ENCODE data around the gene SASH1. TPM values are rescaled to one million over a fixed set of nuclear protein-coding genes. Genes with fewer than 3 reads are reported as not detected.

SASH1 gene
- total and polyA plus RNA-seq, 8 donors, result 5.8 to 82.6 (median 16.3) TPM

GRCh38 chr6:148306286-148306685 is 36.4 kb upstream of the SASH1 start:
- WGBS, 5 donors, result 90 to 100% (median 98%) methylated on average over 2 of the region's 2 CpGs
- Histone ChIP-seq H3K4me1 (no peaks in the 10 kb centered on the region), H3K9me3 (no peaks in the 10 kb centered on the region), H3K4me3 (no peak overlapping the region), H3K27me3 (no peaks in the 10 kb centered on the region), H3K36me3 (no peaks in the 10 kb centered on the region), H3K27ac (no peak overlapping the region)
- no peak for DNase-seq
- TF ChIP-seq POLR2AphosphoS5 (IDR thresholded peaks at IDR 0.05) (no peak), EP300 (IDR thresholded peaks at IDR 0.05) (no peak), POLR2A (IDR thresholded peaks at IDR 0.05) (no peak), CTCF (IDR thresholded peaks at IDR 0.05) (no peak)
- intact Hi-C loops (cut with DNase I; ENCODE audit: low total_unique reads), result no loop called here

DNA sequence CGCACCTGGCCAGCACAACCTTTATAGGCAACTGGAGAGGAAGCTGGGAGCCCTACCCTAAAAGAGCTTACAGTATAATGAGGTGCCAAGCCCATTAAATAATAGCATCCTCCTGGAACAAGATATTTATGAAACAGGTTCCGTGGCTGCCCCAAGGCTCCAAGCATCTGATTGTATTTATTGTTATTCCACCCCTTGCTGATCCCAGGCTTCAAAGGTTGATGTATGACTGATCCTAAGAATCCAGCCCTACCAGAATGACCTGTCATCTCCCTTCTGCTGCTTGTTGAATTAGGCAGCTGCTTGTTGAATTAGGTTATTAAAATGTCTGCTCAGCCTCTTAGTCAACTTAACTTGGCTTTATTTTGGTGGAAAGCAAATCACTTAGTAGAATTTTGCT is 35.2 kb upstream of the SASH1 start:
- H3K9me3 ChIP-seq, result no peaks in the 10 kb centered on the region
- H3K27ac ChIP-seq, result no peak overlapping the region
- DNase-seq, result peak in 1 of 2 donors; percentile 41
- peaks cover 0 to 6% (median 0%) of the 10 kb centered on the region in 4 donors for H3K4me1 ChIP-seq
- intact Hi-C loops (cut with DNase I; ENCODE audit: low total_unique reads), result no loop called here
- no peak for TF ChIP-seq POLR2A (IDR thresholded peaks at IDR 0.05)
- TF ChIP-seq CTCF (IDR thresholded peaks at IDR 0.05), result no peak
- no peak for TF ChIP-seq EP300 (IDR thresholded peaks at IDR 0.05)
- no peak for TF ChIP-seq POLR2AphosphoS5 (IDR thresholded peaks at IDR 0.05)
- no peak overlapping the region for H3K4me3 ChIP-seq
- 74 to 100% (median 94%) methylated on average over 2 of the region's 2 CpGs for WGBS, 5 donors
- H3K36me3 ChIP-seq, result no peaks in the 10 kb centered on the region
- H3K27me3 ChIP-seq, result no peaks in the 10 kb centered on the region

DNA sequence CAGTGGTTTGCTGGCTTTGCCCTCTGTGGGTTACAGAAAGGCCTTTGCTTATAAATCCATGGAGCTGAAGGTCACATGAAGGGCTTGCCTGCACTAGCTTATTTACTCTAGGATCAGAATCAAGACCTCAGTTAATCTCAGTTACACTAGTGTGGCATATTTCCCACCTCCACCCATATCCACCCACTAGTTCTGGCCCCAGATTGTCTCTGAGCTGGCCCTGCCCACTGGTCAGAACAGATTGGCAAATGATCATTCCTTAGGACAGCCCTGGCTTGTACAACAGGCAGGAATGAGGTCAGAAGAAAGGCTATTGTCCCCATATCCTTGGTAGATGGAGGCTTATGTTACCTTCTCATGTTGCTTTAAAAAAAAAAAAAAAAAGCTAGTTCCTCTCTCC is 33.3 kb upstream of the SASH1 start:
- H3K4me3 ChIP-seq, result no peak overlapping the region
- H3K27ac ChIP-seq, result no peak overlapping the region
- no peak for DNase-seq
- peaks cover 0 to 7% (median 0%) of the 10 kb centered on the region in 4 donors for H3K4me1 ChIP-seq
- H3K36me3 ChIP-seq, result no peaks in the 10 kb centered on the region
- no peaks in the 10 kb centered on the region for H3K27me3 ChIP-seq
- no peaks in the 10 kb centered on the region for H3K9me3 ChIP-seq
- peak in 1 of 3 donors; percentile 8 for TF ChIP-seq POLR2AphosphoS5 (IDR thresholded peaks at IDR 0.05)
- TF ChIP-seq POLR2A (IDR thresholded peaks at IDR 0.05), result no peak
- TF ChIP-seq CTCF (IDR thresholded peaks at IDR 0.05), result no peak
- no peak for TF ChIP-seq EP300 (IDR thresholded peaks at IDR 0.05)
- intact Hi-C loops (cut with DNase I; ENCODE audit: low total_unique reads), result no loop called here

DNA sequence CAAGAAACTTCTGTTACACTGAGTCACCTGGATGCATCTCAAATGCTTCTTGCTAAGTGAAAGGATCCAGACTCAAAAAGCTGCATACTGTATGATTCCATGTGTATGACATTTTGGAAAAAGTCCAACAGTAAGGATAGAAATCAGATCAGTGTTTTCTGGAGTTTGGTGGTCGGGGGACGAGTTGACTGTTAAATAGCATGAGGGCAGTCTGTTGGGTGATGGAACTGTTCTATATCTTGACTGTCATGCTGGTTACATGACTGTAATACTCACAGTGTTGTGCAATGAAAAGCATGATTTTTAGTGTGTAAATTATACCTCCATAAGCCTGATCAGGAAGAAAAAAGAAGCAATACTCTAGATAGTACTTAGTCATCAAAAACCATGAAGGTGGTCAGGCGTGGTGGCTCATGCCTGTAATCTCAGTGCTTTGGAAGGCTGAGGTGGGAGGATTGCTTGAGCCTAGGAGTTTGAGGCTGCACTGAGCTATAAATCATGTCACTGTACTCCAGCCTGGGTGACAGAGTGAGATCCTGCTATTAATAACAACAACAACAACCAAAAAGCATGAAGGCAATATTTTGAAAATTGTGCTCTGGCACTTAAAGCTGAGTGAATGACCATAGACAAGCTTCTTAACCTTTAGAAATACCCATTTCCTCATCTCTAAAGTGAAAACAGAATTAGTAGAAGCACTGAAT is 30.5 kb upstream of the SASH1 start:
- no peak for DNase-seq
- Histone ChIP-seq H3K4me1 (peaks cover 0 to 7% (median 0%) of the 10 kb centered on the region in 4 donors), H3K4me3 (no peak overlapping the region), H3K27ac (no peak overlapping the region), H3K9me3 (no peaks in the 10 kb centered on the region), H3K27me3 (no peaks in the 10 kb centered on the region), H3K36me3 (no peaks in the 10 kb centered on the region)
- intact Hi-C loops (cut with DNase I; ENCODE audit: low total_unique reads), result no loop called here
- TF ChIP-seq EP300 (IDR thresholded peaks at IDR 0.05), result no peak
- TF ChIP-seq POLR2A (IDR thresholded peaks at IDR 0.05), result no peak
- no peak for TF ChIP-seq CTCF (IDR thresholded peaks at IDR 0.05)
- no peak for TF ChIP-seq POLR2AphosphoS5 (IDR thresholded peaks at IDR 0.05)
- WGBS, 5 donors, result 55 to 70% (median 68%) methylated on average over 3 of the region's 3 CpGs
